Ovary (tissue), 3 donors: ENCODE data around the gene ZC3H11A.

Experiments
- EP300 ChIP-seq: sonication (generic); formaldehyde crosslinking; IDR thresholded peaks from one replicate; pipeline ENCODE4 v1.6.1; 2017; ENCODE audit warnings: antibody characterized with exemption
- POLR2A ChIP-seq: fragments of 450-650 bp; IDR thresholded peaks from one replicate; pipeline ENCODE4 v1.6.1; 2017; ENCODE audit warnings: antibody characterized with exemption, mild to moderate bottlenecking, moderate library complexity
- TF ChIP-seq, protein P1 (sequence below), 3 donors: fragments of 450-650 bp in 2 of 3; fragments of 200-600 bp in 1 of 3; IDR thresholded peaks; one replicate each; pipeline versions ENCODE4 v1.5.1 to v1.8.0; 2016 to 2022; ENCODE audit warnings: antibody characterized with exemption in 3 of 3, mild to moderate bottlenecking in 1 of 3
- donor health status: DM: no; HTN: no; CAD: no.

GRCh38 chr1:203754455-203754864 lies 41.0 kb upstream of the ZC3H11A start:
- TF ChIP-seq, protein P1, sequence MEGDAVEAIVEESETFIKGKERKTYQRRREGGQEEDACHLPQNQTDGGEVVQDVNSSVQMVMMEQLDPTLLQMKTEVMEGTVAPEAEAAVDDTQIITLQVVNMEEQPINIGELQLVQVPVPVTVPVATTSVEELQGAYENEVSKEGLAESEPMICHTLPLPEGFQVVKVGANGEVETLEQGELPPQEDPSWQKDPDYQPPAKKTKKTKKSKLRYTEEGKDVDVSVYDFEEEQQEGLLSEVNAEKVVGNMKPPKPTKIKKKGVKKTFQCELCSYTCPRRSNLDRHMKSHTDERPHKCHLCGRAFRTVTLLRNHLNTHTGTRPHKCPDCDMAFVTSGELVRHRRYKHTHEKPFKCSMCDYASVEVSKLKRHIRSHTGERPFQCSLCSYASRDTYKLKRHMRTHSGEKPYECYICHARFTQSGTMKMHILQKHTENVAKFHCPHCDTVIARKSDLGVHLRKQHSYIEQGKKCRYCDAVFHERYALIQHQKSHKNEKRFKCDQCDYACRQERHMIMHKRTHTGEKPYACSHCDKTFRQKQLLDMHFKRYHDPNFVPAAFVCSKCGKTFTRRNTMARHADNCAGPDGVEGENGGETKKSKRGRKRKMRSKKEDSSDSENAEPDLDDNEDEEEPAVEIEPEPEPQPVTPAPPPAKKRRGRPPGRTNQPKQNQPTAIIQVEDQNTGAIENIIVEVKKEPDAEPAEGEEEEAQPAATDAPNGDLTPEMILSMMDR (IDR thresholded peaks at IDR 0.05): no peak
- TF ChIP-seq EP300 (no peak), POLR2A (no peak)
